SK-N-SH (cell line): ENCODE measurements around the gene SCNN1A.

ENCODE experiments used
- CTCF ChIP-seq: fragments of 200-600 bp; sonication (generic); IDR thresholded peaks from 2 replicates; pipeline ENCODE4 v1.6.1; 2017; ENCODE audit warnings: antibody characterized with exemption, mild to moderate bottlenecking, moderate library complexity
- GABPA ChIP-seq: IDR thresholded peaks from 2 replicates; pipeline ENCODE4 v1.4.0; 2012; ENCODE audit warnings: low read depth, mild to moderate bottlenecking
- USF1 ChIP-seq: IDR thresholded peaks from 2 replicates; pipeline ENCODE4 v1.4.0; 2012; ENCODE audit warnings: low read depth, borderline replicate concordance

DNA sequence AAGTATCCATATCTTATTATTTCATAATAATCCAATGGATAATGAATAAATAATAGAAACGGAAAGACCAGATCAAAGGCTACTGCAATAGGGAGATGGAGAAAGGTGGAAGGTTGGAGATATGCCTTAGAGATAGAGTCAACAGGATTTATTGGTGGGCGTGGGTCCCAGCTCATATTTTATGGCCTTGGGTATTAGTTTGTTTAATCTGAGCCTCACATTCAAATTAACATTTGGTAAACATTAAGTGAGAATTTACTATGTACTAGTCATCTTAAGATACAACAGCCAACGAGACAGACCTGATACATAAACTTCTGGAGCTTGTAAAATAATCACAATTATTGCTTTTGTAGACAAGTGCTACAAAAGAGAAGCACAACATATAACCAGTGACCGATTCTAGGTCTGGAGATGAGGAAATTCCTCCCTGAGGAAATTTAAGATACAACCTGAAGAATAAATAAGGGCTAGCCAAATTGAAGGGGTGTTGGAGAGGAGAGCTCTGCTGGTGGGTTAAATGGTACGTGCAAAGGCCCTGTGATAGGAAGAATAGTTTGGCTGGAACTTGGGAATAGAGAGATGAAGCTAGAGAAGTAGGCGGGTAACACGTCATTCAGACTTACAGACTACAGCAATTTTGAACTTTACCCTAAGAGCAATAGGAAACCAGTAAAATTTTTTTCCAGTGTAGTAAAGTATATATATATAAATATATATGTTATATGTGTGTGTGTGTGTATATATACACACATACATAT is 24.7 kb upstream of the SCNN1A start:
- TF ChIP-seq CTCF (no peak), GABPA (no peak), USF1 (no peak)
